Measurements from ENCODE around the gene MMP26.
"Not testable (repeated sequence)": the region's sequence is repeated elsewhere in the genome, so short reads cannot be mapped to it uniquely, and the experiment has no call there.

MMP26 gene

GRCh38 chr11:4704054-4704789 is at the start of gene MMP26:
Gene MMP26 (plus strand): TSS chr11:4704784.
- no peak for DNase-seq

GRCh38 chr11:4658629-4659445 is 45.7 kb upstream of the MMP26 start:
- no peak for DNase-seq

- no peak for DNase-seq
Observed at GRCh38 chr11:4662876-4663275, 41.7 kb upstream of the MMP26 start.

GRCh38 chr11:4664183-4664582 is 40.4 kb upstream of the MMP26 start:
- DNase-seq, result no peak

GRCh38 chr11:4664786-4665185 is 39.8 kb upstream of the MMP26 start:
- DNase-seq, result no peak

- no peak for DNase-seq
Observed at GRCh38 chr11:4665424-4665823, 39.2 kb upstream of the MMP26 start.

- DNase-seq, result no peak
Observed at GRCh38 chr11:4671741-4672140, 32.8 kb upstream of the MMP26 start.

- no peak for DNase-seq
Observed at GRCh38 chr11:4672470-4672869, 32.1 kb upstream of the MMP26 start.

- DNase-seq, result no peak
Observed at GRCh38 chr11:4673781-4674180, 30.8 kb upstream of the MMP26 start.

- no peak for DNase-seq
Observed at GRCh38 chr11:4677948-4678347, 26.6 kb upstream of the MMP26 start.

GRCh38 chr11:4680341-4680740 is 24.2 kb upstream of the MMP26 start:
- DNase-seq, result no peak

GRCh38 chr11:4682623-4683419 is 21.8 kb upstream of the MMP26 start:
- no peak for DNase-seq

- no peak for DNase-seq
Observed at GRCh38 chr11:4684631-4685285, 19.8 kb upstream of the MMP26 start.

GRCh38 chr11:4695442-4695841 is 9.1 kb upstream of the MMP26 start:
- DNase-seq, result no peak

- DNase-seq, result no peak
Observed at GRCh38 chr11:4697585-4697984, 7.0 kb upstream of the MMP26 start, which contains the start of gene OR51E2. Gene OR51E2 (minus strand): TSS chr11:4697853. CDS start chr11:4682711, 15,142 bp downstream.

GRCh38 chr11:4699697-4700435 is 4.7 kb upstream of the MMP26 start:
- no peak for DNase-seq

GRCh38 chr11:4700436-4700820 is 4.2 kb upstream of the MMP26 start:
- DNase-seq, result no peak

- DNase-seq, result no peak
Observed at GRCh38 chr11:4704790-4705334, 278 bp downstream of the MMP26 start.

- DNase-seq, result no peak
Observed at GRCh38 chr11:4713241-4713640, 8.7 kb downstream of the MMP26 start.

- DNase-seq, result no peak
Observed at GRCh38 chr11:4714300-4714699, 9.7 kb downstream of the MMP26 start.

GRCh38 chr11:4722616-4723534 is 18.3 kb downstream of the MMP26 start:
- DNase-seq, result not testable (repeated sequence)
